ENCODE results near the gene TMEM221.

TMEM221 gene

GRCh38 chr19:17471410-17472125, 23.1 kb upstream of the TMEM221 start:
- no peak for DNase-seq

- peak; percentile 95 for DNase-seq
Measured at GRCh38 chr19:17470068-17470841, 21.8 kb upstream of the TMEM221 start, which contains the start of gene SLC27A1. SLC27A1 (plus strand) TSS chr19:17470524; CDS start chr19:17470541, 17 bp downstream.

- DNase-seq, result peak; percentile 94
Measured at GRCh38 chr19:17469481-17470067, 21.1 kb upstream of the TMEM221 start.

GRCh38 chr19:17469092-17469480, 20.6 kb upstream of the TMEM221 start:
- DNase-seq, result no peak

- no peak for DNase-seq
Measured at GRCh38 chr19:17468302-17469091, 20.0 kb upstream of the TMEM221 start.

GRCh38 chr19:17467471-17468301, 19.2 kb upstream of the TMEM221 start:
- no peak for DNase-seq

GRCh38 chr19:17466487-17466850, 18.0 kb upstream of the TMEM221 start:
- DNase-seq, result no peak

- no peak for DNase-seq
Measured at GRCh38 chr19:17460372-17461230, 12.1 kb upstream of the TMEM221 start, which contains the start of gene NXNL1. NXNL1 (minus strand) TSS chr19:17460926; CDS start chr19:17460869, 57 bp downstream.

GRCh38 chr19:17458970-17459369, 10.5 kb upstream of the TMEM221 start:
- no peak for DNase-seq

GRCh38 chr19:17457616-17458015, 9.1 kb upstream of the TMEM221 start:
- no peak for DNase-seq

- no peak for DNase-seq
Measured at GRCh38 chr19:17456127-17456526, 7.7 kb upstream of the TMEM221 start.

GRCh38 chr19:17455308-17456123, 7.0 kb upstream of the TMEM221 start:
- DNase-seq, result no peak

GRCh38 chr19:17454576-17455071, 6.2 kb upstream of the TMEM221 start:
- DNase-seq, result no peak

GRCh38 chr19:17451820-17452219, 3.4 kb upstream of the TMEM221 start:
- no peak for DNase-seq

GRCh38 chr19:17450264-17451075, 2.0 kb upstream of the TMEM221 start:
- DNase-seq, result peak; percentile 78

- DNase-seq, result no peak
Measured at GRCh38 chr19:17447704-17448130, 751 bp downstream of the TMEM221 start.

GRCh38 chr19:17445526-17446165, 2.8 kb downstream of the TMEM221 start:
- no peak for DNase-seq

- no peak for DNase-seq
Measured at GRCh38 chr19:17441241-17442021, 7.0 kb downstream of the TMEM221 start.

All from activated effector memory CD4-positive, alpha-beta T cell treated with anti-CD3 and anti-CD28 coated beads, Interleukin-2, amount 50 U/mL, for 16 hours (primary cell).